C4-2B (cell line): ENCODE results near the gene USH1G.

Experiments
- CTCF ChIP-seq: fragments of 450-650 bp; conservative IDR thresholded peaks from 2 replicates; pipeline ENCODE4 v1.5.1; 2017; ENCODE audit warnings: mild to moderate bottlenecking
- ZFX ChIP-seq: fragments of 450-650 bp; IDR thresholded peaks from 2 replicates; pipeline ENCODE4 v1.6.1; 2017

- TF ChIP-seq ZFX: no peak
- no peak for TF ChIP-seq CTCF
These were observed 1.9 kb downstream of the USH1G start for GRCh38 chr17:74921026-74921681.
